WTC11 (cell line): ENCODE measurements around the gene FRS2. TPM values are rescaled to one million over a fixed set of nuclear protein-coding genes. Genes with fewer than 3 reads are reported as not detected.

Source experiments
- ATAC-seq: fragments of 200-7000 bp; cut with Tn5 transposase; 2 replicates; pipeline ENCODE4 v1.10.0; 2021; ENCODE audit warnings: mild to moderate bottlenecking, moderate library complexity
- CTCF ChIA-PET: fragments of 300-600 bp; sonication (Branson Sonifier 250); formaldehyde crosslinking; loops from one replicate; lab custom pipeline; 2021; ENCODE audit warnings: antibody characterized with exemption; lab: Charles Lee
- POLR2A ChIA-PET: fragments of 350-600 bp; sonication (Branson Sonifier 250); formaldehyde crosslinking; loops from one replicate; lab custom pipeline; 2021; ENCODE audit warnings: antibody characterized with exemption; lab: Charles Lee
- DNase-seq: peaks from one replicate; pipeline ENCODE4 v3.0.0; 2021; ENCODE audit warnings: low spot score
- H3K27ac Mint-ChIP-seq: 2 replicates; pipeline ENCODE4 v1.8.0; 2021; ENCODE audit warnings: mixed read lengths
- H3K27me3 Mint-ChIP-seq: 2 replicates; pipeline ENCODE4 v1.8.0; 2021; ENCODE audit warnings: low read depth, mild to moderate bottlenecking, moderate library complexity, mixed read lengths
- H3K36me3 Mint-ChIP-seq: 2 replicates; pipeline ENCODE4 v1.8.0; 2021; ENCODE audit warnings: mixed read lengths
- H3K4me1 Mint-ChIP-seq: 2 replicates; pipeline ENCODE4 v1.8.0; 2022; ENCODE audit warnings: mixed read lengths
- H3K4me3 Mint-ChIP-seq: 2 replicates; pipeline ENCODE4 v1.8.0; 2021; ENCODE audit warnings: mild to moderate bottlenecking, moderate library complexity, mixed read lengths
- H3K9me3 Mint-ChIP-seq: 2 replicates; pipeline ENCODE4 v1.8.0; 2021; ENCODE audit warnings: mixed read lengths
- CBFB ChIP-seq: sonication (generic); formaldehyde crosslinking; IDR thresholded peaks from 2 replicates; pipeline ENCODE4 v1.8.1; 2022; ENCODE audit warnings: mild to moderate bottlenecking, low read depth, missing genetic modification reagents
- ELF4 ChIP-seq: sonication (generic); formaldehyde crosslinking; IDR thresholded peaks from 2 replicates; pipeline ENCODE4 v1.8.1; 2022; ENCODE audit warnings: low read depth, mild to moderate bottlenecking, moderate library complexity, missing genetic modification reagents
- EMX1 ChIP-seq: fragments of 250-450 bp; sonication (Bioruptor Pico); IDR thresholded peaks from 2 replicates; pipeline ENCODE4 v1.8.0; 2021; ENCODE audit warnings: mild to moderate bottlenecking
- ESRRA ChIP-seq: sonication (generic); formaldehyde crosslinking; IDR thresholded peaks from 2 replicates; pipeline ENCODE4 v1.8.1; 2022; ENCODE audit warnings: mild to moderate bottlenecking, missing genetic modification reagents, borderline replicate concordance
- FOXK1 ChIP-seq: sonication (generic); formaldehyde crosslinking; IDR thresholded peaks from 2 replicates; pipeline ENCODE4 v1.8.0; 2022; ENCODE audit warnings: mild to moderate bottlenecking, moderate library complexity, missing genetic modification reagents
- GTF2I ChIP-seq: fragments of 250-450 bp; sonication (Bioruptor Pico); conservative IDR thresholded peaks from 2 replicates; pipeline ENCODE4 v1.4.0; 2021; ENCODE audit warnings: mild to moderate bottlenecking
- NFATC4 ChIP-seq: fragments of 250-450 bp; sonication (Bioruptor Pico); IDR thresholded peaks from 2 replicates; pipeline ENCODE4 v1.9.0; 2021; ENCODE audit warnings: mild to moderate bottlenecking
- PRRX2 ChIP-seq: fragments of 250-450 bp; sonication (Bioruptor Pico); IDR thresholded peaks from 2 replicates; pipeline ENCODE4 v1.8.0; 2021; ENCODE audit warnings: mild to moderate bottlenecking
- SMAD3 ChIP-seq: sonication (generic); formaldehyde crosslinking; IDR thresholded peaks from 2 replicates; pipeline ENCODE4 v1.8.0; 2022; ENCODE audit warnings: missing genetic modification reagents, mild to moderate bottlenecking, borderline replicate concordance
- SP1 ChIP-seq: sonication (generic); formaldehyde crosslinking; conservative IDR thresholded peaks from 2 replicates; pipeline ENCODE4 v1.8.1; 2022; ENCODE audit warnings: missing genetic modification reagents
- ZNF138 ChIP-seq: sonication (generic); formaldehyde crosslinking; conservative IDR thresholded peaks from 2 replicates; pipeline ENCODE4 v1.8.1; 2022; ENCODE audit warnings: mild to moderate bottlenecking, moderate library complexity, missing genetic modification reagents
- ZNF317 ChIP-seq: sonication (generic); formaldehyde crosslinking; IDR thresholded peaks from 2 replicates; pipeline ENCODE4 v1.8.1; 2023; ENCODE audit warnings: low read depth, mild to moderate bottlenecking, moderate library complexity, missing genetic modification reagents, borderline replicate concordance
- ZNF423 ChIP-seq: fragments of 250-450 bp; sonication (Bioruptor Pico); IDR thresholded peaks from 2 replicates; pipeline ENCODE4 v2.1.2; 2022; ENCODE audit warnings: mild to moderate bottlenecking, moderate library complexity
- total RNA-seq: library from RNA; stranded (reverse); gene quantifications from 3 replicates; pipeline ENCODE4 v1.2.3, GENCODE V29; 2021
- TF ChIP-seq, protein P1 (sequence below): sonication (generic); formaldehyde crosslinking; IDR thresholded peaks from 2 replicates; pipeline ENCODE4 v1.8.0; 2022; ENCODE audit warnings: mild to moderate bottlenecking, missing genetic modification reagents
- TF ChIP-seq, protein P2 (sequence below): fragments of 250-450 bp; sonication (Bioruptor Pico); IDR thresholded peaks from 2 replicates; pipeline ENCODE4 v1.9.0; 2021; ENCODE audit warnings: mild to moderate bottlenecking
- TF ChIP-seq, protein P3 (sequence below): fragments of 250-450 bp; sonication (Bioruptor Pico); IDR thresholded peaks from 2 replicates; pipeline ENCODE4 v1.9.0; 2021; ENCODE audit warnings: mild to moderate bottlenecking
- TF ChIP-seq, protein P4 (sequence below): fragments of 250-450 bp; sonication (Bioruptor Pico); conservative IDR thresholded peaks from 2 replicates; pipeline ENCODE4 v1.9.0; 2021; ENCODE audit warnings: mild to moderate bottlenecking
- TF ChIP-seq, protein P5 (sequence below): sonication (generic); formaldehyde crosslinking; IDR thresholded peaks from 2 replicates; pipeline ENCODE4 v1.8.1; 2023; ENCODE audit warnings: mild to moderate bottlenecking, missing genetic modification reagents, moderate library complexity
- TF ChIP-seq, protein P6 (sequence below): fragments of 250-450 bp; sonication (Bioruptor Pico); IDR thresholded peaks from 2 replicates; pipeline ENCODE4 v1.9.0; 2021; ENCODE audit warnings: moderate library complexity, mild to moderate bottlenecking, inconsistent platforms, borderline replicate concordance
- TF ChIP-seq, protein P7 (sequence below): sonication (generic); formaldehyde crosslinking; IDR thresholded peaks from 2 replicates; pipeline ENCODE4 v1.8.1; 2022; ENCODE audit warnings: mild to moderate bottlenecking, missing genetic modification reagents, moderate library complexity, borderline replicate concordance

The FRS2 gene
- total RNA-seq, 1 experiment from 2014 or later: 26.1 TPM

DNA sequence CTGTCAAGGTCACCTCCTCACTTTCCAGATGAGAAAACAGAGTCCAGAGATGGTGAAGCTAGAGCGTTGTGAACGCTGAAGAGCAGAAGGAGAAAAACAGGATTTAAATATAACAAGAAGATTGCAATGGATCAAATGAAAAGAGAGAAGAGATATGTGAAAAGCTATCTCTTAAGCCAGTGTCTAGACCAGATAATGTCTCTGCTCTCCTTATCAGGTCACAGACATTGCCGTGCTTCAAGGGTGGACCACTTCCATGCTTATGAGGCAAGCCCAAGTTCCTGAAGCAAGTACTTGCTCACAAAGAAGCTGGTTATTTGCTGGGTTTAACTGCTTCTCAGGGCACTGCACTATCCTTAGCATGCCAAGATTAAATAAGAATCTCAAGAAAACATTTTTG, 31.6 kb upstream of the FRS2 start (continued):
- TF ChIP-seq, protein P1, sequence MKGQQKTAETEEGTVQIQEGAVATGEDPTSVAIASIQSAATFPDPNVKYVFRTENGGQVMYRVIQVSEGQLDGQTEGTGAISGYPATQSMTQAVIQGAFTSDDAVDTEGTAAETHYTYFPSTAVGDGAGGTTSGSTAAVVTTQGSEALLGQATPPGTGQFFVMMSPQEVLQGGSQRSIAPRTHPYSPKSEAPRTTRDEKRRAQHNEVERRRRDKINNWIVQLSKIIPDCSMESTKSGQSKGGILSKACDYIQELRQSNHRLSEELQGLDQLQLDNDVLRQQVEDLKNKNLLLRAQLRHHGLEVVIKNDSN (CRISPR knock-in tag): no peak

DNA sequence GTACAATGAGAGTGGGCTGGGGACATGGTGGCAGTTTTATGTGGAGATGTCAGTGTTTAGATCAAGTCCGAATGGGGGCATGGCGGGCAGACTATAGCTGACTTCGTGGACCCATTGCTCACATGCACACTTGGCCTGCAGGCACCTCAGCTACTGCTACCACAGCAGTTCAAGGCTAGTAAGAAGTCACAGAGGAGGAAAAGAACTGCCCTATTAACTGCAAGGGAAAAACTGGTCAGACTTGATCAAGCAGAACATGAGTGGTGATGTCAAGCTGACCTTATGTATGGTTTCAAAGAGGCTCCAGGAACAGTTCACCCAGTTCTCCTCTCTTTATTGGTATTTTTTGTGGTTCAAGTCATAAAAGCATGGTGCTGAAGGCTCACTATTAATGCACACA, 30.2 kb upstream of the FRS2 start:
- ChIA-PET POLR2A (no interaction called here), CTCF (no interaction called here)
- Mint-ChIP-seq H3K36me3 (no peaks in the 10 kb centered on the region), H3K27me3 (no peaks in the 10 kb centered on the region; the same call in 1 of the 2 replicates), H3K27ac (no peak overlapping the region), H3K9me3 (peaks cover 9% of the 10 kb centered on the region), H3K4me1 (peaks cover 3% of the 10 kb centered on the region; the same call in 1 of the 2 replicates)
- DNase-seq (no peak), ATAC-seq (no peak)
- TF ChIP-seq, protein P2, sequence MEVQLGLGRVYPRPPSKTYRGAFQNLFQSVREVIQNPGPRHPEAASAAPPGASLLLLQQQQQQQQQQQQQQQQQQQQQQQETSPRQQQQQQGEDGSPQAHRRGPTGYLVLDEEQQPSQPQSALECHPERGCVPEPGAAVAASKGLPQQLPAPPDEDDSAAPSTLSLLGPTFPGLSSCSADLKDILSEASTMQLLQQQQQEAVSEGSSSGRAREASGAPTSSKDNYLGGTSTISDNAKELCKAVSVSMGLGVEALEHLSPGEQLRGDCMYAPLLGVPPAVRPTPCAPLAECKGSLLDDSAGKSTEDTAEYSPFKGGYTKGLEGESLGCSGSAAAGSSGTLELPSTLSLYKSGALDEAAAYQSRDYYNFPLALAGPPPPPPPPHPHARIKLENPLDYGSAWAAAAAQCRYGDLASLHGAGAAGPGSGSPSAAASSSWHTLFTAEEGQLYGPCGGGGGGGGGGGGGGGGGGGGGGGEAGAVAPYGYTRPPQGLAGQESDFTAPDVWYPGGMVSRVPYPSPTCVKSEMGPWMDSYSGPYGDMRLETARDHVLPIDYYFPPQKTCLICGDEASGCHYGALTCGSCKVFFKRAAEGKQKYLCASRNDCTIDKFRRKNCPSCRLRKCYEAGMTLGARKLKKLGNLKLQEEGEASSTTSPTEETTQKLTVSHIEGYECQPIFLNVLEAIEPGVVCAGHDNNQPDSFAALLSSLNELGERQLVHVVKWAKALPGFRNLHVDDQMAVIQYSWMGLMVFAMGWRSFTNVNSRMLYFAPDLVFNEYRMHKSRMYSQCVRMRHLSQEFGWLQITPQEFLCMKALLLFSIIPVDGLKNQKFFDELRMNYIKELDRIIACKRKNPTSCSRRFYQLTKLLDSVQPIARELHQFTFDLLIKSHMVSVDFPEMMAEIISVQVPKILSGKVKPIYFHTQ (CRISPR knock-in tag): no peak
- TF ChIP-seq ZNF423 (CRISPR knock-in tag): no peak
- TF ChIP-seq, protein P3, sequence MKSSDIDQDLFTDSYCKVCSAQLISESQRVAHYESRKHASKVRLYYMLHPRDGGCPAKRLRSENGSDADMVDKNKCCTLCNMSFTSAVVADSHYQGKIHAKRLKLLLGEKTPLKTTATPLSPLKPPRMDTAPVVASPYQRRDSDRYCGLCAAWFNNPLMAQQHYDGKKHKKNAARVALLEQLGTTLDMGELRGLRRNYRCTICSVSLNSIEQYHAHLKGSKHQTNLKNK: no peak
- no peak for TF ChIP-seq PRRX2 (CRISPR knock-in tag)
- TF ChIP-seq SP1 (CRISPR knock-in tag): no peak
- no peak for TF ChIP-seq NFATC4 (CRISPR knock-in tag)
- no peak for TF ChIP-seq EMX1 (CRISPR knock-in tag)
- TF ChIP-seq GTF2I: no peak
- TF ChIP-seq, protein P4, sequence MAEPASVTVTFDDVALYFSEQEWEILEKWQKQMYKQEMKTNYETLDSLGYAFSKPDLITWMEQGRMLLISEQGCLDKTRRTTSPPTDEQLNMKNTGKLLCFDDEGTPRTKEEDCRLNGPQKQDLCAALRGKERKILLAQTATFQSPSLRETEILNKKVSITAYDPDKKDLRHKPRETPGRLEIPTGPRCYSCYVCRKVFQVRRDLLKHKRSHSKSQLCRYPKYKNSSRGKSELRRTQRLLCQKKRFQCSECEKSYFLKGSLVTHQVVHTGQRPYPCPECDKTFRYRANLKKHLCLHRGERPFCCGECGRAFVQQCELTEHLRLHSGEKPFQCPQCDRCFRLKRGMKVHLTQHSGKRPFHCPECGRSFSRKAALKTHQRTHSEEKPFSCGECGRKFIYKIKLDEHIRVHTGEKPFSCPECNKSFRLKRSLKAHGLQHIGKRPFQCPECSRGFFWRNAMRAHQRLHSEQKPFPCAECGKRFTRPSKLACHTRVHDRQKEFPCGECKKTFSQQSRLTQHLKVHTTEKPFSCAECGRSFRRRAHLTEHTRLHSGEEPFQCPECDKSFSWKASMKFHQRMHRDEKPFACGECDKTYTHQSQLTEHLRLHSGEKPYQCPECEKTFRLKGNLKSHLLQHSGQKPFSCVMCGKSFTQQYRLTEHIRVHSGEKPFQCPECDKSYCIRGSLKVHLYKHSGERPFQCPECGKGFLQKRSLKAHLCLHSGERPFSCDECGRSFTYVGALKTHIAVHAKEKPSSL (CRISPR knock-in tag): no peak
- no peak for TF ChIP-seq ZNF138 (CRISPR knock-in tag)
- TF ChIP-seq ESRRA (CRISPR knock-in tag): no peak
- TF ChIP-seq, protein P5, sequence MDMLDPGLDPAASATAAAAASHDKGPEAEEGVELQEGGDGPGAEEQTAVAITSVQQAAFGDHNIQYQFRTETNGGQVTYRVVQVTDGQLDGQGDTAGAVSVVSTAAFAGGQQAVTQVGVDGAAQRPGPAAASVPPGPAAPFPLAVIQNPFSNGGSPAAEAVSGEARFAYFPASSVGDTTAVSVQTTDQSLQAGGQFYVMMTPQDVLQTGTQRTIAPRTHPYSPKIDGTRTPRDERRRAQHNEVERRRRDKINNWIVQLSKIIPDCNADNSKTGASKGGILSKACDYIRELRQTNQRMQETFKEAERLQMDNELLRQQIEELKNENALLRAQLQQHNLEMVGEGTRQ (CRISPR knock-in tag): no peak
- TF ChIP-seq, protein P6, sequence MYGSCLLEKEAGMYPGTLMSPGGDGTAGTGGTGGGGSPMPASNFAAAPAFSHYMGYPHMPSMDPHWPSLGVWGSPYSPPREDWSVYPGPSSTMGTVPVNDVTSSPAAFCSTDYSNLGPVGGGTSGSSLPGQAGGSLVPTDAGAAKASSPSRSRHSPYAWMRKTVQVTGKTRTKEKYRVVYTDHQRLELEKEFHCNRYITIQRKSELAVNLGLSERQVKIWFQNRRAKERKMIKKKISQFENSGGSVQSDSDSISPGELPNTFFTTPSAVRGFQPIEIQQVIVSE (CRISPR knock-in tag): no peak
- no peak for TF ChIP-seq CBFB (CRISPR knock-in tag)
- TF ChIP-seq FOXK1 (CRISPR knock-in tag): no peak
- TF ChIP-seq, protein P7, sequence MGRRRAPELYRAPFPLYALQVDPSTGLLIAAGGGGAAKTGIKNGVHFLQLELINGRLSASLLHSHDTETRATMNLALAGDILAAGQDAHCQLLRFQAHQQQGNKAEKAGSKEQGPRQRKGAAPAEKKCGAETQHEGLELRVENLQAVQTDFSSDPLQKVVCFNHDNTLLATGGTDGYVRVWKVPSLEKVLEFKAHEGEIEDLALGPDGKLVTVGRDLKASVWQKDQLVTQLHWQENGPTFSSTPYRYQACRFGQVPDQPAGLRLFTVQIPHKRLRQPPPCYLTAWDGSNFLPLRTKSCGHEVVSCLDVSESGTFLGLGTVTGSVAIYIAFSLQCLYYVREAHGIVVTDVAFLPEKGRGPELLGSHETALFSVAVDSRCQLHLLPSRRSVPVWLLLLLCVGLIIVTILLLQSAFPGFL (CRISPR knock-in tag): no peak
- no peak for TF ChIP-seq ELF4
- no peak for TF ChIP-seq ZNF317 (CRISPR knock-in tag)
- TF ChIP-seq SMAD3 (CRISPR knock-in tag): no peak
- TF ChIP-seq, all 79 proteins: peak for 0
- H3K4me3 Mint-ChIP-seq: no peak overlapping the region
